Ishikawa (cell line): Measurements from ENCODE around the gene LHX8.

Source experiments
- EGR1 ChIP-seq: IDR thresholded peaks from 2 replicates; pipeline ENCODE4 v1.6.1; 2012
- EP300 ChIP-seq: IDR thresholded peaks from 2 replicates; pipeline ENCODE4 v1.6.1; 2012; ENCODE audit warnings: borderline replicate concordance
- TAF1 ChIP-seq: IDR thresholded peaks from 2 replicates; pipeline ENCODE4 v1.6.1; 2012; ENCODE audit warnings: low read depth, mild to moderate bottlenecking

DNA sequence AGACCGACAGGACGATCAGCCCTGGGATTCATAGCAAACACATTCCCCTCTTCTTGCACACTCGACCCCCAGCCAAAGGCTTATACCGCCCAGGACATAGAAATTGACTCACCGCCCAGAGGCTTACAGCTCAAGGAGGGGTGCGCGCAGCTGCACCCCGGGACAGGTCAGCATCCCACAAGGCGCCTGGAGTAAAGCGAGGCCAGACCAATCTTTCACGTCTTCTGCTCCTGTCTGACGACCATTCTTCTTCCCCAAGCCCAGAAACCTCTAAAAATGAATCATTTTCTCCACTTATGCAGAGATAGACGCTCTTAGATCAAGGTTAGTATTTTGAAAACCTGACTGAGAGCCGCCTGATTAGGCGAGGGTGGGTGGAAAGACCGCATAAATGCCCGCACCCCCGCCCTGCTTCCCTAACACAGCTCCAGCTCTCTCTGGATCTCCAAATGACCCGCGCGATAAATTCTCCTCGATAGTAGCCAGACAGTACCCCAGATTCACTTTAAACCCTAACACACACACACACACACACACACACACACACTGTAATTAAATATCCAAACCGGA lies 1.9 kb upstream of the LHX8 start:
- no peak for TF ChIP-seq EP300
- TF ChIP-seq TAF1 = no peak
- TF ChIP-seq EGR1 = no peak
